Endothelial cell of umbilical vein (primary cell): ENCODE measurements around the gene TMEM63B. TPM values are rescaled to one million over a fixed set of nuclear protein-coding genes. Genes with fewer than 3 reads are reported as not detected.

Experiments
- BruUV-seq: library from RNA; stranded (reverse); fragments of 400-500 nt; replicated peaks from 2 replicates; lab custom pipeline; 2021; lab: Mats Ljungman, UMichigan
- CTCF ChIA-PET: fragments of 300-600, 350-600 bp; sonication (Branson Sonifier 250); formaldehyde crosslinking; loops from one replicate; lab custom pipeline; 2021; ENCODE audit warnings: antibody characterized with exemption, inconsistent platforms; lab: Charles Lee
- POLR2A ChIA-PET: fragments of 300-600, 350-600 bp; sonication (Branson Sonifier 250); formaldehyde crosslinking; loops from one replicate; lab custom pipeline; 2021; ENCODE audit warnings: antibody characterized with exemption, inconsistent platforms; lab: Charles Lee
- DNase-seq: peaks from one replicate; pipeline ENCODE4 v3.0.0-alpha.2; 2011; ENCODE audit warnings: low read depth, low spot score
- FAIRE-seq: peaks from 2 replicates; lab custom pipeline; 2011; peaks lifted over from hg19 to GRCh38; lab: Jason Lieb, UNC
- H2AFZ ChIP-seq: 2 replicates; pipeline ENCODE4 v1.6.0; 2012; ENCODE audit warnings: low read depth, low read length, control low read depth, inconsistent platforms
- H3K27ac ChIP-seq: 2 replicates; pipeline ENCODE4 v1.5.1; 2011; ENCODE audit warnings: low read depth, mild to moderate bottlenecking, control low read depth, low read length, moderate library complexity; ENCODE audit not compliant: insufficient read depth
- H3K27me3 ChIP-seq, 2 experiments: 2 replicates each; pipeline versions ENCODE4 v1.6.0 to v1.6.1; 2011; ENCODE audit warnings: low read length in 2 of 2, mixed read lengths in 1 of 2; ENCODE audit not compliant: control insufficient read depth in 2 of 2, insufficient read depth in 2 of 2
- H3K36me3 ChIP-seq, 2 experiments: 2 replicates in 1 of 2; 3 replicates in 1 of 2; pipeline ENCODE4 v1.5.1; 2011; ENCODE audit warnings: low read length in 2 of 2, mild to moderate bottlenecking in 1 of 2, moderate library complexity in 1 of 2; ENCODE audit not compliant: control insufficient read depth in 2 of 2, insufficient read depth in 2 of 2; ENCODE audit errors: extremely low read depth in 1 of 2
- H3K4me1 ChIP-seq: 3 replicates; pipeline ENCODE4 v1.5.1; 2011; ENCODE audit warnings: mild to moderate bottlenecking, low read length; ENCODE audit not compliant: control insufficient read depth, insufficient read depth; ENCODE audit errors: extremely low read depth
- H3K4me2 ChIP-seq: 2 replicates; pipeline ENCODE4 v1.6.1; 2011; ENCODE audit warnings: low read length, control low read depth, mixed read lengths; ENCODE audit not compliant: insufficient read depth
- H3K4me3 ChIP-seq, 3 experiments: fragments of 200-600 bp in 1 of 3; sonication (generic), shearing (Covaris generic) in 1 of 3; replicated peaks in 1 of 3; 2 replicates each; pipeline ENCODE4 v1.5.1; 2011 to 2016; ENCODE audit warnings: control low read depth in 3 of 3, low read length in 3 of 3, mild to moderate bottlenecking in 2 of 3, inconsistent platforms in 1 of 3, low read depth in 1 of 3, moderate library complexity in 1 of 3; ENCODE audit not compliant: insufficient read depth in 1 of 3
- H3K79me2 ChIP-seq: 2 replicates; pipeline ENCODE4 v1.6.0; 2012; ENCODE audit warnings: low read length, inconsistent platforms; ENCODE audit not compliant: control insufficient read depth, insufficient read depth
- H3K9ac ChIP-seq: replicated peaks from 2 replicates; pipeline ENCODE3; 2011; ENCODE audit warnings: low read length, control low read depth; ENCODE audit not compliant: insufficient read depth; ENCODE audit errors: extremely low read depth
- H3K9me1 ChIP-seq: replicated peaks from 3 replicates; pipeline ENCODE4 v1.6.0; 2011; ENCODE audit warnings: mild to moderate bottlenecking, low read length; ENCODE audit not compliant: control insufficient read depth, insufficient read depth; ENCODE audit errors: extremely low read depth
- H3K9me3 ChIP-seq: replicated peaks from 2 replicates; pipeline ENCODE4 v1.5.1; 2012; ENCODE audit warnings: low read length, inconsistent platforms; ENCODE audit not compliant: control insufficient read depth, insufficient read depth
- H4K20me1 ChIP-seq: replicated peaks from 2 replicates; pipeline ENCODE3; 2011; ENCODE audit warnings: mild to moderate bottlenecking, low read length; ENCODE audit not compliant: control insufficient read depth, insufficient read depth; ENCODE audit errors: extremely low read depth
- EZH2 ChIP-seq: IDR thresholded peaks from 2 replicates; pipeline ENCODE4 v1.6.1; 2012; ENCODE audit warnings: borderline replicate concordance, low read depth, mild to moderate bottlenecking, moderate library complexity, low read length, inconsistent platforms; ENCODE audit not compliant: severe bottlenecking
- FOS ChIP-seq: IDR thresholded peaks from 2 replicates; pipeline ENCODE4 v1.6.1; 2011; ENCODE audit warnings: mild to moderate bottlenecking, low read length, moderate library complexity, borderline replicate concordance; ENCODE audit not compliant: insufficient read depth
- GATA2 ChIP-seq: IDR thresholded peaks from 2 replicates; pipeline ENCODE4 v1.7.0; 2011; ENCODE audit warnings: low read depth, mild to moderate bottlenecking, moderate library complexity, mixed read lengths, low read length; ENCODE audit not compliant: insufficient read length, insufficient read depth
- JUN ChIP-seq: IDR thresholded peaks from 2 replicates; pipeline ENCODE4 v1.6.1; 2011; ENCODE audit warnings: borderline replicate concordance, low read depth; ENCODE audit not compliant: insufficient read length, insufficient read depth
- MYC ChIP-seq: IDR thresholded peaks from one replicate; pipeline ENCODE4 v1.6.1; 2011; ENCODE audit warnings: mild to moderate bottlenecking, low read depth, low read length
- POLR2A ChIP-seq: IDR thresholded peaks from 2 replicates; pipeline ENCODE4 v1.6.1; 2012; ENCODE audit warnings: low read depth, mild to moderate bottlenecking, control low read depth, low read length
- POLR2AphosphoS5 ChIP-seq: IDR thresholded peaks from 2 replicates; pipeline ENCODE4 v1.6.1; 2012; ENCODE audit warnings: low read depth, mild to moderate bottlenecking, control low read depth, low read length, moderate library complexity; ENCODE audit not compliant: insufficient read depth
- dilution Hi-C: fragments of 300-500 bp; cut with MboI; formaldehyde crosslinking; loops from one replicate; pipeline ENCODE4 v1.15.0; 2019; ENCODE audit warnings: low sequenced_read_pairs; ENCODE audit not compliant: extremely low pct_ligation_motif_present
- intact Hi-C: fragments of 100-400 bp; cut with micrococcal nuclease; formaldehyde crosslinking; loops from one replicate; pipeline ENCODE4 v1.10.0; 2022
- polyA plus RNA-seq, 4 experiments: library from polyadenylated mRNA; depleted of rRNA in 3 of 4; stranded (reverse) in 3 of 4; unstranded in 1 of 4; fragments of >200 nt; gene quantifications; 2 replicates each; pipeline versions ENCODE4 v1.2.1 to v1.2.3, GENCODE V29; 2011 to 2012; ENCODE audit warnings: missing spikeins in 1 of 4
- total RNA-seq: library from RNA; stranded (reverse); gene quantifications from 2 replicates; pipeline ENCODE4 v1.2.3, GENCODE V29; 2021
- TF ChIP-seq, protein P1 (sequence below): IDR thresholded peaks from 2 replicates; pipeline ENCODE4 v1.6.1; 2011; ENCODE audit not compliant: insufficient read depth, insufficient read length
- TF ChIP-seq, protein P2 (sequence below), 2 donors: IDR thresholded peaks; 1 replicate in 1 of 2; 2 replicates in 1 of 2; pipeline ENCODE4 v1.5.1; 2011; ENCODE audit warnings: low read length in 2 of 2, mild to moderate bottlenecking in 2 of 2, moderate library complexity in 2 of 2, control low read depth in 1 of 2, inconsistent platforms in 1 of 2, low read depth in 1 of 2; ENCODE audit not compliant: insufficient read depth in 1 of 2; ENCODE audit errors: extremely low read depth in 1 of 2

Gene TMEM63B
- total and polyA plus RNA-seq, 2 donors (not counting 3 experiments of a cell fraction or from before 2014, with no cell fraction given): 49.7 to 56.1 TPM

- Histone ChIP-seq H3K27me3 (no peaks in the 10 kb centered on the region), H3K9me1 (no peaks in the 10 kb centered on the region), H4K20me1 (no peaks in the 10 kb centered on the region), H3K9ac (no peak overlapping the region), H3K79me2 (no peaks in the 10 kb centered on the region), H3K27ac (no peak overlapping the region), H3K4me3 (no peak overlapping the region), H3K36me3 (no peaks in the 10 kb centered on the region), H3K9me3 (no peaks in the 10 kb centered on the region), H2AFZ (no peak overlapping the region), H3K4me1 (no peaks in the 10 kb centered on the region), H3K4me2 (no peak overlapping the region)
- DNase-seq: no peak
- BruUV-seq: no TSS peak
- no peak for FAIRE-seq
- TF ChIP-seq, protein P1, sequence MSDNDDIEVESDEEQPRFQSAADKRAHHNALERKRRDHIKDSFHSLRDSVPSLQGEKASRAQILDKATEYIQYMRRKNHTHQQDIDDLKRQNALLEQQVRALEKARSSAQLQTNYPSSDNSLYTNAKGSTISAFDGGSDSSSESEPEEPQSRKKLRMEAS: no peak
- TF ChIP-seq, protein P2, sequence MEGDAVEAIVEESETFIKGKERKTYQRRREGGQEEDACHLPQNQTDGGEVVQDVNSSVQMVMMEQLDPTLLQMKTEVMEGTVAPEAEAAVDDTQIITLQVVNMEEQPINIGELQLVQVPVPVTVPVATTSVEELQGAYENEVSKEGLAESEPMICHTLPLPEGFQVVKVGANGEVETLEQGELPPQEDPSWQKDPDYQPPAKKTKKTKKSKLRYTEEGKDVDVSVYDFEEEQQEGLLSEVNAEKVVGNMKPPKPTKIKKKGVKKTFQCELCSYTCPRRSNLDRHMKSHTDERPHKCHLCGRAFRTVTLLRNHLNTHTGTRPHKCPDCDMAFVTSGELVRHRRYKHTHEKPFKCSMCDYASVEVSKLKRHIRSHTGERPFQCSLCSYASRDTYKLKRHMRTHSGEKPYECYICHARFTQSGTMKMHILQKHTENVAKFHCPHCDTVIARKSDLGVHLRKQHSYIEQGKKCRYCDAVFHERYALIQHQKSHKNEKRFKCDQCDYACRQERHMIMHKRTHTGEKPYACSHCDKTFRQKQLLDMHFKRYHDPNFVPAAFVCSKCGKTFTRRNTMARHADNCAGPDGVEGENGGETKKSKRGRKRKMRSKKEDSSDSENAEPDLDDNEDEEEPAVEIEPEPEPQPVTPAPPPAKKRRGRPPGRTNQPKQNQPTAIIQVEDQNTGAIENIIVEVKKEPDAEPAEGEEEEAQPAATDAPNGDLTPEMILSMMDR (IDR thresholded peaks at IDR 0.05; ENCODE audit: extremely low read depth in 1 of 2, insufficient read depth in 1 of 2, low read depth in 1 of 2, low read length in 2 of 2): no peak
- TF ChIP-seq MYC: no peak
- TF ChIP-seq EZH2: no peak
- no peak for TF ChIP-seq POLR2A
- TF ChIP-seq POLR2AphosphoS5: no peak
- no peak for TF ChIP-seq FOS
- TF ChIP-seq JUN: no peak
- no peak for TF ChIP-seq GATA2
- dilution Hi-C loops (no loop called here), intact Hi-C loops (no loop called here)
- POLR2A ChIA-PET: no interaction called here
- CTCF ChIA-PET: interaction anchor here (1.6 kb wide), 2 partner anchors 10 to 420 kb away, joined by 4 read pairs; no protein-coding TSS in a partner anchor
Observed at GRCh38 chr6:44086931-44087574, 40.3 kb upstream of the TMEM63B start.
